NCI-H510A (cell line): Measurements from ENCODE around the gene ACTL6B.

Experiments used
- DNase-seq: peaks from one replicate; lab custom pipeline; 2025; lab: John Stamatoyannopoulos, UW

ACTL6B gene

GRCh38 chr7:100683659-100684533 is 27.6 kb upstream of the ACTL6B start:
- DNase-seq = no peak

DNA sequence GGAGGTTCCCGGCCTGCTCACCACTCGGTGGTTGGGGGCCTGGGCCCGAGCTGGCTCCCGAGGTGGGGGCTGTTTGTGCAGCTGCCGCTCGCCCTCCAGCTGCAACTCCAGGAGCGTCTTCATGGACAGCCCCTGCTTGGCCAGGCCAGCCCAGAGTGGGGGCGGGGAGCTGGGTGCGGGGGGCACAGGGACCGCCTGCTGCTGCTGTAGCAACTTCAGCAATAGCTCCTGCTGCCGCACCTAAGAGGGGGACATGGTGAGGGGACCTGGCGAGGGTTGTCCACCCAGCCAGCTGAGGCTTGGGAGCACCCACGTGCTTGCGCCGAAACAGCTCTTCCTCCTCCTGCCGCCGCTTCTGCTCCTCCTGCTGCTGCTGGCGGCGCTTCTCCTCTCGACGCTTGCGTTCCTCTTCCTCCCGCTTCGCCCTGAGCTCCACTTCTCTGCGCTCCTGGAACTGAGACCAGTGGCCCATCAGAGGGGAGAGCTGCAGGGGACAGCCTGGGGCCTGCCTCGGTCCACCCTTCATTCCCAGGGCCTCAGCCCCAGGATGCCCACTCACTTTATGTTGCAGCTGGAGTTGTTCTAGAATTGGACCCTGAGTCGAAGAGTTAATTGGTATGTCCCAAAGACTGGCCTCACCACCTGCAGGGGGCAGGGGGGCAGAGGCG is 26.9 kb upstream of the ACTL6B start:
- DNase-seq = no peak

GRCh38 chr7:100682228-100682741 is 26.0 kb upstream of the ACTL6B start:
- no peak for DNase-seq

GRCh38 chr7:100681491-100682227 is 25.4 kb upstream of the ACTL6B start:
- DNase-seq = no peak

GRCh38 chr7:100680576-100681271 is 24.5 kb upstream of the ACTL6B start:
- no peak for DNase-seq

- no peak for DNase-seq
Measured at GRCh38 chr7:100679927-100680575, 23.8 kb upstream of the ACTL6B start.

DNA sequence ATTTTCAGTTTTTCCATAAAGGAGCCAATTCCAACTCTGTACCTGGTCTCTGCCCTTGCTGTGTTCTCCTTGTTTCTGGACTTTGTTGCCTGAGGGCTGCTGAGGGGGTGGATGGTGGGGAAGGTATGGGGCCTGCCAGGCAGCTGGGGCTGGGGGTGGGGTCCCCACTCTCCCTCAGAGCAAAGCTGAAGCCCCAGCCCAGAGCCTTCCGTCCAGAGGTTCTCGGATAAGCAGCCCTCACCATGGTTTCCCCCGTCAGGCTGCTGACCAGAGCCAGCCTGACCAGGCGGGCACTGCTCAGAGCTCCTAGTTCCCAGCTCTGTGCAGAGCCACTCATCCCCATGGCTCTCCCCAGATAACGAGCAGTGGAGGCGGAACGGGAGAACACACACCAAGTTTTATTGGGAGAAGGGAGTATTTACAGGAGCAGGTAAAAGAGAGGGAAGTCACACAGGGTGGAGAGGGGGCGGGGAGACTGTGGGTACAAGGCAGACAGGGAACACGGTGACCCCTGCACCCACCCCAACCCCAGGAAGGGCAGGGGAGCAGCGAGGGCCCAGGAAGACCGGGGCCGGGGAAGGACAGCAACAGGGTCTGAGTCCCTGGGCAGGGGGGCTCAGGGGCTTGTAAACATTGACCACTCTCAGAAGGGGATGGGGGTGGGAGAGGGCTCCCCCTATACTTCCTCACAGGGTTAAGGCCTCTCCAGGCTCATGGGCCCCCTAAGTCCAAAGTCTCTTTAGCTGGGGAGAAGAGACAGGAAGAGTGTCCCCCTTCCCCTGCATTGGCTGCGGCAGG is 23.1 kb upstream of the ACTL6B start:
- no peak for DNase-seq

GRCh38 chr7:100678291-100678984 is 22.2 kb upstream of the ACTL6B start:
- DNase-seq = no peak

- DNase-seq = no peak
Measured at GRCh38 chr7:100677308-100678267, 21.3 kb upstream of the ACTL6B start.

- DNase-seq = no peak
Measured at GRCh38 chr7:100676501-100677306, 20.5 kb upstream of the ACTL6B start.

DNA sequence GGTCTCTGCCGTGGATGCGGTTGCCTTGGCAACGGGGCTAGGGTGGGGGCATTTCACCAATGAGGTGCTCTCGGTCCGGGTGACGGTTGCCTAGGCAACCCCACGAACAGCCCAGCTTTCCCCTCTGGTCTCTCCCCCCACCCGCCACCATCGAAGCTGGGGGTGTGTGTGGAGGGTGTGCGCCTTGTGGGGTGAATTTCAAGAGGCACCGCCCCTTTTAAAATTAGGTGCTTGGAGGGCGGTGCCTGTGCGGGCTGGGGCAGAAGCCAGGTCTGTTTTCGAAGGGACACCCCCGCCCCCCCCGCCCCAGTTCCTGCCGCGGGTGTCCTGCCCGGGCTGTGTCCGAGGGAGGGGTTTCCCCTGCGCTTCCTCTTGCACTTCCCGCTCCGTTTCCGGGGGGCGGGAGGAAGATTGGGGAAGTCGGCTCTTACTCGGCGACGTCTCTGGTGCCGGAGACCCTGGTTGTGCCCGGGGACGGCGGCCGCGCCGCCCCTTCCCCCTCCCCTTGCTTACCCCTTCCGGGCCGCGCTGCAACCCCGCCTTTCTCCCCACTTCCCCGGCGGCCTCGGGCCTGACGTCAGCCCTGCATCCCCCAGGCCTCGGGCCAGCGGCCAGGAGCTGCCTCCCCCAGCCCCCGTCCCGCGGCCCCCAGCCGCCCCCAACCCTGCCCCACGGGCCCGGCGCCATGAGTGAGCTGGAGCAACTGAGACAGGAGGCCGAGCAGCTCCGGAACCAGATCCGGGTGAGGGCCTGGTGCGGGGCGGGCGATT is 19.5 kb upstream of the ACTL6B start:
- DNase-seq = no peak

GRCh38 chr7:100675105-100675451 is 18.8 kb upstream of the ACTL6B start:
- no peak for DNase-seq

- DNase-seq = no peak
Measured at GRCh38 chr7:100674411-100675104, 18.3 kb upstream of the ACTL6B start.

- no peak for DNase-seq
Measured at GRCh38 chr7:100673942-100674410, 17.7 kb upstream of the ACTL6B start.

GRCh38 chr7:100673302-100673941 is 17.2 kb upstream of the ACTL6B start, which contains the start of gene GNB2:
Gene GNB2, plus strand, starts transcription at chr7:100673740. Its CDS starts 2,526 bp downstream, at chr7:100676266.
- DNase-seq = peak; percentile 90
